Karpas-422 (cell line): ENCODE results near the gene IQGAP2. TPM values are rescaled to one million over a fixed set of nuclear protein-coding genes. Genes with fewer than 3 reads are reported as not detected.

Experiments
- DNase-seq: peaks from one replicate; pipeline ENCODE4 v3.0.0-alpha.2; 2015
- H2AFZ ChIP-seq: fragments of 200-600 bp; sonication (generic); 2 replicates; pipeline ENCODE4 v1.6.1; 2014; ENCODE audit warnings: antibody characterized with exemption, low read length, mixed read lengths
- H3K27ac ChIP-seq: fragments of 200-600 bp; sonication (generic); 2 replicates; pipeline ENCODE4 v1.5.1; 2014; ENCODE audit warnings: mild to moderate bottlenecking, low read length, moderate library complexity
- H3K27me3 ChIP-seq: fragments of 200-600 bp; sonication (generic); 2 replicates; pipeline ENCODE4 v1.6.1; 2014; ENCODE audit warnings: low read length, mixed read lengths
- H3K36me3 ChIP-seq: fragments of 200-600 bp; sonication (generic); 2 replicates; pipeline ENCODE4 v1.6.1; 2014; ENCODE audit warnings: low read length, mixed read lengths; ENCODE audit not compliant: insufficient read depth
- H3K4me1 ChIP-seq: fragments of 200-600 bp; sonication (generic); 2 replicates; pipeline ENCODE4 v1.6.1; 2014; ENCODE audit warnings: mild to moderate bottlenecking, low read length, mixed read lengths
- H3K4me2 ChIP-seq: fragments of 200-600 bp; sonication (generic); 2 replicates; pipeline ENCODE4 v1.6.1; 2014; ENCODE audit warnings: low read length, low read depth, mild to moderate bottlenecking; ENCODE audit not compliant: poor library complexity, severe bottlenecking
- H3K4me3 ChIP-seq: fragments of 200-600 bp; sonication (generic); 2 replicates; pipeline ENCODE4 v1.5.1; 2014; ENCODE audit warnings: mild to moderate bottlenecking, antibody characterized with exemption, low read length, mixed read lengths
- H3K79me2 ChIP-seq: fragments of 200-600 bp; sonication (generic); 2 replicates; pipeline ENCODE4 v1.6.1; 2014; ENCODE audit warnings: mild to moderate bottlenecking, low read length, mixed read lengths
- H3K9ac ChIP-seq: fragments of 200-600 bp; sonication (generic); 2 replicates; pipeline ENCODE4 v1.6.0; 2014; ENCODE audit warnings: low read length
- H3K9me2 ChIP-seq: fragments of 200-600 bp; sonication (generic), shearing (Covaris generic); replicated peaks from 2 replicates; pipeline ENCODE4 v1.6.0; 2014; ENCODE audit warnings: mild to moderate bottlenecking, low read length, moderate library complexity; ENCODE audit not compliant: insufficient read depth
- H3K9me3 ChIP-seq: fragments of 300-700, 200-600 bp; sonication (generic); 2 replicates; pipeline ENCODE4 v1.6.1; 2014; ENCODE audit warnings: low read length, mixed read lengths
- H4K20me1 ChIP-seq: fragments of 200-600 bp; sonication (generic); 2 replicates; pipeline ENCODE4 v1.6.1; 2014; ENCODE audit warnings: mild to moderate bottlenecking, antibody characterized with exemption, low read length, low read depth; ENCODE audit not compliant: insufficient read depth
- total RNA-seq: library from RNA; depleted of rRNA; stranded (reverse); fragments of >200 nt; shearing (Covaris generic); gene quantifications from 2 replicates; pipeline ENCODE4 v1.2.3, GENCODE V29; 2014; ENCODE audit warnings: low replicate concordance

The IQGAP2 gene
- total RNA-seq, 1 experiment from 2014 or later = not detected

- no peaks in the 10 kb centered on the region for H4K20me1 ChIP-seq
- no peaks in the 10 kb centered on the region for H3K9me2 ChIP-seq
- H3K27ac ChIP-seq = no peak overlapping the region
- no peaks in the 10 kb centered on the region for H3K9me3 ChIP-seq
- no peaks in the 10 kb centered on the region for H3K27me3 ChIP-seq
- H3K4me1 ChIP-seq = no peaks in the 10 kb centered on the region
- no peak overlapping the region for H3K9ac ChIP-seq
- no peak overlapping the region for H2AFZ ChIP-seq
- no peak overlapping the region for H3K4me2 ChIP-seq
- no peak for DNase-seq
- H3K4me3 ChIP-seq = no peak overlapping the region
- H3K79me2 ChIP-seq = no peaks in the 10 kb centered on the region
- no peaks in the 10 kb centered on the region for H3K36me3 ChIP-seq
Observed at GRCh38 chr5:76524868-76525267, 121.8 kb downstream of the IQGAP2 start.

- H3K27ac ChIP-seq = no peak overlapping the region
- no peak overlapping the region for H3K4me2 ChIP-seq
- H3K36me3 ChIP-seq = no peaks in the 10 kb centered on the region
- H3K4me1 ChIP-seq = no peaks in the 10 kb centered on the region
- H3K9me3 ChIP-seq = no peaks in the 10 kb centered on the region
- no peak overlapping the region for H2AFZ ChIP-seq
- H3K79me2 ChIP-seq = no peaks in the 10 kb centered on the region
- no peaks in the 10 kb centered on the region for H3K9me2 ChIP-seq
- H3K9ac ChIP-seq = no peak overlapping the region
- no peak for DNase-seq
- no peak overlapping the region for H3K4me3 ChIP-seq
- no peaks in the 10 kb centered on the region for H3K27me3 ChIP-seq
- H4K20me1 ChIP-seq = no peaks in the 10 kb centered on the region
Observed at GRCh38 chr5:76525956-76526355, 122.9 kb downstream of the IQGAP2 start.

- Histone ChIP-seq H3K27me3 (no peaks in the 10 kb centered on the region), H3K27ac (no peak overlapping the region), H3K4me2 (no peak overlapping the region), H3K36me3 (no peaks in the 10 kb centered on the region), H3K9me3 (no peaks in the 10 kb centered on the region), H3K9ac (no peak overlapping the region), H3K9me2 (no peaks in the 10 kb centered on the region), H2AFZ (no peak overlapping the region), H3K79me2 (no peaks in the 10 kb centered on the region), H3K4me3 (no peak overlapping the region), H4K20me1 (no peaks in the 10 kb centered on the region), H3K4me1 (no peaks in the 10 kb centered on the region)
- DNase-seq = no peak
Observed at GRCh38 chr5:76526950-76527583, 124.0 kb downstream of the IQGAP2 start.

DNA sequence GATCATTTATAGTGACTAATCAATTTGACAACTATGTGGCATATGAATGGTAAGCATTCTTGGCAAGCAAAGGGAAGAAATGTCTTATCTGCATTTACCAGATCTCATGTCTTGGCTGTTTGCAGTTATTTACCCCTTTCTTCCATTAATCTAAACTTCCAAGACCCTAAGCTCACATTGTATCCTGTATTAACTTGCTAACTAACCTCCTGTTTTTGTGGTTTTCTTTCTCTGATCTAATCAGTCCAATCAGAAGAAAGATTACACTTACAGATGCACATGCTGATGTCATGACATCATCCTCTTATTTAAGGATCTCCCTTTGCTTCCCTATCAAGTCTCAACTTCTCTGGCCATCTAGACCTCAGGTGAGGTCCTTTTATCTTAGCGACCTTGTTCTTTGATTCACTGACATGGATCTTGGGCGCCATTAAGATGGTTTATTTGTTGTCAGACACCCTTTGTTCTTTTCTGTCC lies 124.6 kb downstream of the IQGAP2 start:
- no peaks in the 10 kb centered on the region for H4K20me1 ChIP-seq
- DNase-seq = no peak
- no peak overlapping the region for H3K4me3 ChIP-seq
- H3K27me3 ChIP-seq = no peaks in the 10 kb centered on the region
- no peaks in the 10 kb centered on the region for H3K36me3 ChIP-seq
- no peaks in the 10 kb centered on the region for H3K9me3 ChIP-seq
- H3K9ac ChIP-seq = no peak overlapping the region
- H3K79me2 ChIP-seq = no peaks in the 10 kb centered on the region
- H3K9me2 ChIP-seq = no peaks in the 10 kb centered on the region
- no peak overlapping the region for H3K4me2 ChIP-seq
- H2AFZ ChIP-seq = no peak overlapping the region
- no peaks in the 10 kb centered on the region for H3K4me1 ChIP-seq
- no peak overlapping the region for H3K27ac ChIP-seq

GRCh38 chr5:76528547-76529331 lies 125.7 kb downstream of the IQGAP2 start:
- DNase-seq = no peak
- Histone ChIP-seq H3K36me3 (no peaks in the 10 kb centered on the region), H3K79me2 (no peaks in the 10 kb centered on the region), H2AFZ (no peak overlapping the region), H3K9me2 (no peaks in the 10 kb centered on the region), H3K27ac (no peak overlapping the region), H3K27me3 (no peaks in the 10 kb centered on the region), H4K20me1 (no peaks in the 10 kb centered on the region), H3K4me3 (no peak overlapping the region), H3K4me2 (no peak overlapping the region), H3K4me1 (no peaks in the 10 kb centered on the region), H3K9me3 (no peaks in the 10 kb centered on the region), H3K9ac (no peak overlapping the region)

GRCh38 chr5:76529464-76530344 lies 126.6 kb downstream of the IQGAP2 start:
- no peaks in the 10 kb centered on the region for H3K4me1 ChIP-seq
- H3K9me2 ChIP-seq = no peaks in the 10 kb centered on the region
- H3K36me3 ChIP-seq = no peaks in the 10 kb centered on the region
- no peak for DNase-seq
- no peak overlapping the region for H3K4me2 ChIP-seq
- H3K79me2 ChIP-seq = no peaks in the 10 kb centered on the region
- H3K4me3 ChIP-seq = no peak overlapping the region
- no peaks in the 10 kb centered on the region for H3K9me3 ChIP-seq
- no peak overlapping the region for H2AFZ ChIP-seq
- no peak overlapping the region for H3K27ac ChIP-seq
- H4K20me1 ChIP-seq = no peaks in the 10 kb centered on the region
- H3K9ac ChIP-seq = no peak overlapping the region
- no peaks in the 10 kb centered on the region for H3K27me3 ChIP-seq

- Histone ChIP-seq H3K4me2 (no peak overlapping the region), H3K79me2 (no peaks in the 10 kb centered on the region), H3K4me1 (no peaks in the 10 kb centered on the region), H3K4me3 (no peak overlapping the region), H3K9me2 (no peaks in the 10 kb centered on the region), H3K36me3 (no peaks in the 10 kb centered on the region), H2AFZ (no peak overlapping the region), H3K9me3 (no peaks in the 10 kb centered on the region), H3K9ac (no peak overlapping the region), H4K20me1 (no peaks in the 10 kb centered on the region), H3K27ac (no peak overlapping the region), H3K27me3 (no peaks in the 10 kb centered on the region)
- no peak for DNase-seq
Observed at GRCh38 chr5:76532052-76532451, 129.0 kb downstream of the IQGAP2 start.

DNA sequence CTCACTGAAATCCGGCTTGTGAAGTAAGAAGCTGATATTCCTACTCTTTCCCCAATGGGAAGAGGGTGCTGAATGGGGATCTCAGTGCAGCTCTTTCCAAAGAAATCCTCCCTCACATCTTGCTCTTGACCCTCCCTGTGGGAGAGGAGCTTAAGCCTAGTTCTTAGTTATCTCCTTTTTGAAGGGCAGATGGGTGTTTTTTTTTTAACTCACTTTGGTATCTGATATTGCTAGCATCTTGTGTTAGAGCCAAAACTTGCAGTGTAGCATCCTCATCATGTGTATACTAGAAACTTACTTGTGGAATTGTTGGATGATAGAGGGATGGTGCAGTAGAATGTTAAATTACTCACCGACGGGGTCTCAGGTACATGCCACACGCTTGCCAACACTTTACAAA lies 129.9 kb downstream of the IQGAP2 start:
- H3K79me2 ChIP-seq = no peaks in the 10 kb centered on the region
- H3K27ac ChIP-seq = no peak overlapping the region
- no peak overlapping the region for H2AFZ ChIP-seq
- H3K4me1 ChIP-seq = no peaks in the 10 kb centered on the region
- no peak overlapping the region for H3K4me2 ChIP-seq
- H3K36me3 ChIP-seq = no peaks in the 10 kb centered on the region
- H3K27me3 ChIP-seq = no peaks in the 10 kb centered on the region
- no peak overlapping the region for H3K4me3 ChIP-seq
- DNase-seq = no peak
- H3K9me3 ChIP-seq = no peaks in the 10 kb centered on the region
- no peaks in the 10 kb centered on the region for H4K20me1 ChIP-seq
- no peak overlapping the region for H3K9ac ChIP-seq
- H3K9me2 ChIP-seq = no peaks in the 10 kb centered on the region
